Gastroesophageal sphincter (tissue), 3 donors: ENCODE measurements around the gene DNAL1.

Experiments
- POLR2A ChIP-seq, 2 donors: fragments of 450-650 bp; IDR thresholded peaks; one replicate each; pipeline ENCODE4 v1.6.1; 2017; ENCODE audit warnings: antibody characterized with exemption in 2 of 2, mild to moderate bottlenecking in 2 of 2, moderate library complexity in 1 of 2
- POLR2AphosphoS5 ChIP-seq: sonication (generic); formaldehyde crosslinking; IDR thresholded peaks from one replicate; pipeline ENCODE4 v1.6.1; 2017; ENCODE audit warnings: antibody characterized with exemption
- TF ChIP-seq, protein P1 (sequence below), 4 experiments: fragments of 200-600 bp in 2 of 4; fragments of 450-650 bp in 2 of 4; sonication (generic) in 1 of 4; IDR thresholded peaks; one replicate each; pipeline ENCODE4 v1.5.1; 2017 to 2019; ENCODE audit warnings: antibody characterized with exemption in 4 of 4, mild to moderate bottlenecking in 2 of 4, moderate library complexity in 2 of 4

DNA sequence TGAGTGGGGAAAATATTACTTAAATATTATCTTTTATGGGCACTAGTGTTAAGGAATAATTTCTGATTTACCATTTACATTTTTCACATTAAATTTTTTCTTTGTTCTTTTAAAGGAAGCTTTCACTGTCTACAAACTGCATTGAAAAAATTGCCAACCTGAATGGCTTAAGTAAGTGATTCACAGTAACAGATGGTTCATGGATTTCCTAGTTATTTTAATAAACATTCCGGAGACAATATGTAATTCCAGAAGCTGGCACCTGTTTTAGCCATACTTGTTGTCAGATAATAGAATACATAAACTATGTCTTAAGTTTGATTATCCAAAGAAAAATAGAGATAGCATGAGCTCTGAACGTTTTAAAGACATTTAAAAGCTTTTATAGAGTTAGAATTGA, 17.1 kb downstream of the DNAL1 start:
- TF ChIP-seq POLR2A (IDR thresholded peaks at IDR 0.05) (no peak), POLR2AphosphoS5 (no peak)
- TF ChIP-seq, protein P1, sequence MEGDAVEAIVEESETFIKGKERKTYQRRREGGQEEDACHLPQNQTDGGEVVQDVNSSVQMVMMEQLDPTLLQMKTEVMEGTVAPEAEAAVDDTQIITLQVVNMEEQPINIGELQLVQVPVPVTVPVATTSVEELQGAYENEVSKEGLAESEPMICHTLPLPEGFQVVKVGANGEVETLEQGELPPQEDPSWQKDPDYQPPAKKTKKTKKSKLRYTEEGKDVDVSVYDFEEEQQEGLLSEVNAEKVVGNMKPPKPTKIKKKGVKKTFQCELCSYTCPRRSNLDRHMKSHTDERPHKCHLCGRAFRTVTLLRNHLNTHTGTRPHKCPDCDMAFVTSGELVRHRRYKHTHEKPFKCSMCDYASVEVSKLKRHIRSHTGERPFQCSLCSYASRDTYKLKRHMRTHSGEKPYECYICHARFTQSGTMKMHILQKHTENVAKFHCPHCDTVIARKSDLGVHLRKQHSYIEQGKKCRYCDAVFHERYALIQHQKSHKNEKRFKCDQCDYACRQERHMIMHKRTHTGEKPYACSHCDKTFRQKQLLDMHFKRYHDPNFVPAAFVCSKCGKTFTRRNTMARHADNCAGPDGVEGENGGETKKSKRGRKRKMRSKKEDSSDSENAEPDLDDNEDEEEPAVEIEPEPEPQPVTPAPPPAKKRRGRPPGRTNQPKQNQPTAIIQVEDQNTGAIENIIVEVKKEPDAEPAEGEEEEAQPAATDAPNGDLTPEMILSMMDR (IDR thresholded peaks at IDR 0.05), result no peak
